Measurements from ENCODE around the gene OOSP1.

Gene OOSP1

DNA sequence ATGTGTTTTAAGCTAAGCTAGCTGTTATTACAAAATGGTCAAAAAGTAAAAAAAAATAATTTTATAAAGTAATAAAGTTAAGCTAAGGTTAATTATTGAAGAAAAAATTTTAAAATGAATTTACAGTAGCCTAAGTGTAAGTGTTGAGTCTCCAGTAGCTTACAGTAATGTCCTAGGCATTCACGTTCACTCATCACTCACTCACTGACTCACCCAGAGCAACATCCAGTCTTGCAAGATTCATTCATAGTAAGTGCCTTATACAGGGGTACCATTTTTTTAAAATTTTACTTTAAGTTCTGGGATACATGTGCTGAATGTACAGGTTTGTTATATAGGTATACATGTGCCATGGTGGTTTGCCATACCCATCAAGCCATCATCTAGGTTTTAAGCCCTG is 67.1 kb downstream of the OOSP1 start:
- Histone ChIP-seq H3K27ac (ENCODE audit: low read depth, low read length) (no peak overlapping the region), H3K4me3 (ENCODE audit: low read length) (no peak overlapping the region), H3K36me3 (ENCODE audit: control insufficient read depth, insufficient read depth, low read length) (no peaks in the 10 kb centered on the region), H3K9ac (ENCODE audit: low read length) (no peak overlapping the region), H3K4me1 (ENCODE audit: control insufficient read depth, insufficient read depth, low read length) (no peaks in the 10 kb centered on the region), H3K27me3 (ENCODE audit: control insufficient read depth, insufficient read depth, low read length) (no peaks in the 10 kb centered on the region)
